HS-27A (cell line): ENCODE measurements around the gene CDT1.
A peak's percentile ranks its signal among the peaks of the same experiment; 100 is the strongest.
"Not testable (repeated sequence)": the region's sequence is repeated elsewhere in the genome, so short reads cannot be mapped to it uniquely, and the experiment has no call there.

Source experiments
- DNase-seq: peaks from one replicate; pipeline ENCODE4 v3.0.0-alpha.2; 2012; ENCODE audit warnings: low read depth, missing footprints

The CDT1 gene

GRCh38 chr16:88768071-88768783, 35.4 kb upstream of the CDT1 start:
- no peak for DNase-seq

GRCh38 chr16:88769617-88770460, 33.8 kb upstream of the CDT1 start:
- DNase-seq = no peak

GRCh38 chr16:88770461-88771293, 32.9 kb upstream of the CDT1 start:
- DNase-seq = no peak

GRCh38 chr16:88771294-88771772, 32.3 kb upstream of the CDT1 start:
- DNase-seq = no peak

GRCh38 chr16:88771781-88772180, 31.8 kb upstream of the CDT1 start:
- not testable (repeated sequence) for DNase-seq

- DNase-seq = peak; percentile 67
These were observed 30.4 kb upstream of the CDT1 start for GRCh38 chr16:88772871-88773811.

- no peak for DNase-seq
These were observed 29.7 kb upstream of the CDT1 start for GRCh38 chr16:88773812-88774291.

- no peak for DNase-seq
These were observed 28.8 kb upstream of the CDT1 start for GRCh38 chr16:88774544-88775393.

GRCh38 chr16:88775825-88776224, 27.8 kb upstream of the CDT1 start:
- no peak for DNase-seq

GRCh38 chr16:88777471-88778270, 25.9 kb upstream of the CDT1 start:
- DNase-seq = no peak

- no peak for DNase-seq
These were observed 25.4 kb upstream of the CDT1 start for GRCh38 chr16:88778271-88778525.

GRCh38 chr16:88778541-88779065, 25.0 kb upstream of the CDT1 start:
- no peak for DNase-seq

- DNase-seq = no peak
These were observed 24.0 kb upstream of the CDT1 start for GRCh38 chr16:88779406-88780141.

GRCh38 chr16:88780142-88781062, 23.2 kb upstream of the CDT1 start:
- DNase-seq = no peak

- no peak for DNase-seq
These were observed 22.2 kb upstream of the CDT1 start for GRCh38 chr16:88781140-88782077.
